Measurements from ENCODE around the gene PLK4.
"Not testable (repeated sequence)": the region's sequence is repeated elsewhere in the genome, so short reads cannot be mapped to it uniquely, and the experiment has no call there.

The PLK4 gene

GRCh38 chr4:127880763-127881562 lies at the start of gene PLK4:
Gene PLK4 (plus strand): TSS chr4:127880893. CDS start chr4:127881135, 242 bp downstream.
- peak; percentile 78 for DNase-seq

DNA sequence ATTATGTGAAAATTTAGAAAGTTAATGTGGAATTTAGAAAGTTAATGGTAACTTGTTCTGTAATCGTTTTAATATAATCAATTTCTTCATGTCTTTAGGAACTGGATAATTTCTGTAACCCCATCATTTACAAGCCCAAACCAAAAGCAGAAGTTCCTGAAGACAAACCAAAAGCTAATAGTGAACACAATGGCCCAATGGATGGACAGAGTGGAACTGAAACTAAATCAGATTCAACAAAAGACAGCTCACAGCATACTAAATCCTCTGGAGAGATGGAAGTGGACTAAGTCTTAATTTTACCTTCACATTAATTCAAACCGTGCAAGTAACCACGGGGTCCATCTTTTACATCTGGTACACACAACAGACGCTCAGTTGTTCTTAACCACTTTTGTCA lies 48.1 kb upstream of the PLK4 start:
- DNase-seq, result no peak

DNA sequence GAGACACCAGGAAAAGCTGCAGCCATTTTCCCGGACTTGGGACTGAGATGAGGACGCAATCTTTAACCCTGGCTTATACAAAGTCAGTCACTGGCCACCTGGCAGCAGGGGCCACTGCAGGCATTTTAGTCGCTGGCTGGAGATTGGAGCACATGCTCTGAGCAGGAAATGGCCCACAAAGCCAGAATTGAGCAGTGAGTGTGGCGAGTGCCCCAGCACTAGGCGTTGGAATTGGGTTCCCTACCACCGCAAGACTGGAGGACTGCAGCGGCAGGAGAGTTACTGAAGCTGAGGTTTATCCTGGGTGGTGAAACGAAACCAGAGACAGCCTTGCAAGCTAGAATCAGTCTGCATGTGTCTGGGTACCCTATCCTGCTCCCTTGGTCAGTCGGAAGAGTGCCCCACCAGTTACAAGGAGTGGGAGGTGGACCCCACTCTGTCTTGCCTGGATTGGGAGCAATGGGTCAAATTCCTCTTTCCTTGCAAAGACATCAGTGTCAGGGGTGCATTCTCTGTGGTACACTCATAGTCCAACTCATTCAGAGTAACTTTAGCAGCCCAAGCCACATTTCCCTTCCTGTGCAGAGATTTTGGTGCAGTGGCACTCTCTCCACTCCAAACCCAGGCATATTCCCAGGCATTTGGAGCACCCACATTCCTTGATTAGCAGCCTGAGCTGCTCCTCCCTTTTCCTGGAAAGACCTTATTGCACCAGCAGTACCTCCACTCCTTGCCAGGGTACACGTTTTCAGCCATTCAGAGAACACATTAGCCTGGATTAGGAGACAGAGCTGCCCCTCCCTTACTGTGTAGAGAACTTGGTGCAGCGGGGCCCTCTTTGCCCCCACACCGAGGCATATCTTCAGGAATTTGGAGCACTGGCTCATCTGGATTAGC lies 36.7 kb upstream of the PLK4 start:
- no peak for DNase-seq

DNA sequence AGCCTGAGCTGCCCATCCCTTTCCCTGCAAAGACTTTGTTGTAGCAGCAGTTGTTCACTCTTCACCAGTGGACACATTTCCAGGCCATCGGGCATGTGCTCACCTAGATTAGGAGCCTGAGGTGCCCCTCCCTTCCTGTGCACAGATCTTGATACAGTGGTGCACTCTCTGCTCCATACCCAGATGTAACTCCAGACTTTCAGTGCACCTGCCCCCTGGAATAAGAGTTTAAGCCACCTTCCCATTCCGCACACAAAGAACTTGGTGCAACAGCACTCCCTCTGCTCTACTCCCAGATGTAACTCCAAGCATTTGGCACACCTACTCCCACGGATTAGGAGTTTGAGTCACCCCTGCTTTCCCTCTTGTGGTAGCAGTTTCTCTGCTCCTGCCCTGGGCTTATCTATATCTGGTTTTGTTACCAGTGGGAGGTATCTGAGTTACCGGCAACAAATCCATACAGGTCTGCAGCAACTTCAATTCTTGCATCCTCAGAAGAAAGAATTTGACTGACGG lies 36.0 kb upstream of the PLK4 start:
- DNase-seq, result no peak

- no peak for DNase-seq
These were observed 34.6 kb upstream of the PLK4 start for GRCh38 chr4:127846061-127846460.

DNA sequence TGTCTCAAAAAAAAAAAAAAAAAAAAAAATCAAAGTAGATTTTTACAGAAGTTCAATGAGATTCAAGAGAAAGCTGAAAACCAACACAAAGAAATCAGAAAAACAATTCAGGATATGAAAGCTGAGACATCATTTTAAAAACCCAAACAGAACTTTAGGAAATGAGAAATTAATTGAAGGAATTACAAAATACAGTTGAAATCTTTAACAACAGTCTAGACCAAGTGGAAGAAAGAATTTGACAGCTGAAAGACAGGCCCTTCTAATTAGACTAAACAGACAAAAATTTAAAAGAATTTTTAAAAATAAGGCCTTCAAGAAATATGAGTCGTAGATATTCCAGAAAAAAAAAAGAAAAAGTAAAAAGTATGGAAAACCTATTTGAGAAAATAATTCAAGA lies 33.9 kb upstream of the PLK4 start:
- no peak for DNase-seq

DNA sequence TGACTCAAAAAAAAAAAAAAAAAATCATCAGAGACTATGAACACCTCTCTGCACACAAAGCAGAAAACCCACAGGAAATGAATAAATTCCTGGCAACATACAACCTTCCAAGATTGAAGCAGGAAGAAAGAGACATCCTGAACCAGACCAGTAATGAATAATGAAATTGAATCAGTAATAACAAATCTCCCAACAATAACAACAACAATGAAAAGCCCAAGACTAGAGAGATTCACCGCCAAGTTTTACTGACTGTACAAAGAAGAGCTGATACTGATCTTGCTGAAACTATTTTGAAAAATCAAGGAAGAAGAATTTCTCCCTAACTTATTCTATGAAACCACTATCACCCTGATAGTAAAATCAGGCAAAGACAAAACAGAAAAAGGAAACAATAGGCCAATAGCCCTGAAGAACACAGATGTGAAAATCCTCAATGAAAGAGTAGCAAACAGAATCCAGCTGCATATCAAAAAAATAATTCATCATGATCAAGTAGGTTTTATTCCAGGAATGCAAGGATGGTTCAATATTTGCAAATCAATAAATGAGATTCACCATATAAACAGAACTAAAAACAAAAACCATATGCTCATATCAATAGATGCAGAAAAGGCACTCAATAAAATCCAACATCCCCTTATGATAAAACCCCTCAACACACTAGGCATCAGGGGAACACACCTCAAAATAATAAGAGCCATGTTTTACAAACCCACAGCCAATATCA lies 31.0 kb upstream of the PLK4 start:
- no peak for DNase-seq

- DNase-seq, result no peak
These were observed 28.0 kb upstream of the PLK4 start for GRCh38 chr4:127852661-127853060.

DNA sequence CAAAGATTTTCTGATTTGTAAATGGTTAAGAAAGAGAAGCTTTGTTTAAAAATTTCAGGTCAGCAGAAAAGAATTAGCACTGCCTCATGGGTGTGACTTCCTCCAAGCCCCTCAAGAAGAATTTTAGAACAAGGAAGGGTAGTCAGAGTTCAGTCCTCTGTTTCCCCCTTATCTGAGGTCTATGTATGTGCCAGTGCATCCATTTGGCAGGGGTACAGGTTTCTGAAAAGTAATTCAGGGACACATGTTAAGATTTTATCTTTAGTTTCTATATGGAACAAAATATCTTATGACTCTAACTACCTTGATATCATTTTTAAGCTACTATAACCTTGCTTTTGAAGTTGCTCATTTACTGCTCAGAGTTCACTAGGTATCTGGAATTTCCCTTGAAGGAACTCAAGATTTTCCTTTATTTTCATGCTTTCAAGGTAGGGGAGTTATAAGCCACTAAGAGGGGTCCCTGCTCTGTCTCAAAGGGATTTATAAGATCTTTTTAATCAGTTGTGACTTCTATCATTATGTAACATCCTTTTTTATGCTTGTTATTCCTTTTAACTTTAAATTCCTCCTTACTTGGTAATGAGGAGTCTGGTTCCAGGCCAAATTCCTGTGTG lies 24.4 kb upstream of the PLK4 start:
- no peak for DNase-seq

- no peak for DNase-seq
These were observed 23.8 kb upstream of the PLK4 start for GRCh38 chr4:127856813-127857447.

DNA sequence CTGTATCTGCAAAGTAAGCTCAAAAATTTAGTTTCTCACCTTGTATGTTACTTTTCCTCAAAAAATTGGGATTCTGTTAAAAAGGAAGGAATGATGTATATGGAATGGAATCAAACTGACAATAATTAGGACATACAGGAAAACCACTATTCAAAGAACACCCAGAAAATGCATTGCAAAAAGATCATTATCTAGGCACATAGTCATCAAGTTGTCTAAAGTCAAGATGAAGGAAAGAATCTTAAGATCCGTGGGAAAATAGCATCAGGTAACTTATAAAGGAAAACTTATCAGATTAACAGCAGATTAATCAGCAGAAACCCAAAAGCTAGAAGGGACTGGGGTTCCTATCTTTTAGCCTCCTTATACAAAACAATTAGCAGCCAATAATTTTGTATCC lies 23.1 kb upstream of the PLK4 start:
- DNase-seq, result no peak

DNA sequence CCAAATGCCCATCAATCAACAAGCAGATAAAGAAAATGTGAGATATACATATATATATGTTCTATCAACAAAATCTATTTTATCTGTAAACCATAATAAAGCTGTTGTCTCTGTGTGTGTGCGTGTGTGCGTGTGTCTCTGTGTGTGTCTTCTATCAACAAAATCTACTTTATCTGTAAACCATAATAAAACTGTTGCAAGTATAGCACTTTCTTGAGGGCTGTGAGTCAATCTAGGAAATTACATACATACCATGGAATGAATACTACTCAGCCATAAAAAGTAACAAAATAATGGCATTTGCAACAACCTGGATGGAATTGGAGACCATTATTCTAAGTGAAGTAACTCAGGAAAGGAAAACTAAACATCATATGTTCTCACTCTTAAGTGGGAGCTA lies 12.5 kb upstream of the PLK4 start:
- no peak for DNase-seq

DNA sequence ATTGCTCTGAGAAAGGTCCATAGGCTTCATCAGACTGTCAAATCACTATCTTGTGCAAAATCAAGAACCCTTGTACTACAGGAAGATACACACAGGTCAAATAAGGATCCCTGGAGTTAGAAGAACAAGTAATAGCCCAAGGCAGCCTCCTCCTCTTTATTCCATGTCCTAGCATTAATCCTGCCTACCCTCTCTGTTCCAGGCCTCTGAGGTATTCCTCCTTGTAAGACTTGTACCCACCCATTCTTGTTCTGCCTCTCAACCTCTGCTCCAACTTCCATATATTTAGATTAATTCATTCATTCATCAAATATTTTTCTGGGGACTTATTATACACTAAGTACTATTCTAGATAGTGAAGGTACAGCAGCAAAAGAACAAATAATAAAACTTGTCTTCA lies 10.4 kb upstream of the PLK4 start:
- DNase-seq, result no peak

DNA sequence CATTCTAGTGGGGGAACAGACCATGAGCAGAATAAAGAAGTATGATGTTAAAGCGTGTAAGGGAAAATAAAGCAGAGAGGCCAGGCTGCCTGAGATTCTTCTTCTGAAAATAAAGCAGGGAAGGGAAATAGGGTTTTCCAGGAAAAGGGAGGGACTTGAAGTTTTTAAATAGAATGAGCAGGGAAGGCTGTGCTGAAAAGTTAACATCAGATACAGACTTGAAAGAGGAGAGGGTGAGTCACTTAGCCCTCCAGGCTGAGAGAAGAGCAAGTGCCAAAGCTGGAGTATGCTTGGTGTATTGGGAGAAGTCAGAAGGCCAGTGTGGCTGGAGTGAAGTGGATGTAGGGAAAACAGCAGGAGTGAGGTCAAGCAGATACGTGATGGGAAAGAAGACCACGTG lies 10.0 kb upstream of the PLK4 start:
- DNase-seq, result no peak

DNA sequence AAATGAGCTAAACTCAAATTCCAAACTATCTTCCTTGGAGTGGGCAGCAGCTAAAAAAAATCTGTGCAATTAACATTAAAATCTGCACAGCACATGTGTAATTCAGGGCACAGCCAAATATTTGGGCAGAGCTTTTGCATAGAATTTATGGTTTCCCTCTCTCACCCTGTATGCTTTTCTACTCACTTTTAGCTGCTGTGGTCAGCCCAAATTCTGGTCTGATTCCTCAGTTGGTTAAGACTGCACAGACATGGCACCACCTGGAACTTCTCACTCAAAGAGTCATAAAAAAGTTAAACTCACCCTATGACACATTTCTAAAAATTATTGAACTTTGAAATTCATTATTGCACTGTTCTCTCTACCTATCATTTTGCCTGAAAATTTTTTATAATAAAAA lies 4.9 kb upstream of the PLK4 start:
- DNase-seq, result no peak

DNA sequence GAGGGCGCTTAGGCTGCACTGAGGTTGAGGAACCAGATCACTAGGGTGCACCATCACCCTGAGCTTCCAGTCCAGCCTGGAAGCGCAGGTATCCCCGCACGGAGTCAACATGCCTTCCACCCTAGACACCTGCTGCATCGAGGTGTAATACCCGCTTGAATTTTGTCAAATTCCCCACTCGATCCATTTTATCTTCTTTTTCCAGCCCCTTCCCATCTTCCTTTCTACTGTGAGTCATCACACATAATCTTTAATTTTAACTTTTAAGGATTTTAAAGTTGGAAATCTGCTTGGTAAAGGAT lies 821 bp downstream of the PLK4 start:
- no peak for DNase-seq

- DNase-seq, result peak; percentile 33
These were observed 7.9 kb downstream of the PLK4 start for GRCh38 chr4:127888559-127888958.

GRCh38 chr4:127889903-127890302 lies 9.2 kb downstream of the PLK4 start:
- DNase-seq, result no peak

GRCh38 chr4:127896069-127896468 lies 15.4 kb downstream of the PLK4 start:
- no peak for DNase-seq

GRCh38 chr4:127896528-127896927 lies 15.8 kb downstream of the PLK4 start:
- DNase-seq, result no peak

- DNase-seq, result not testable (repeated sequence)
These were observed 19.0 kb downstream of the PLK4 start for GRCh38 chr4:127899682-127900081.

DNA sequence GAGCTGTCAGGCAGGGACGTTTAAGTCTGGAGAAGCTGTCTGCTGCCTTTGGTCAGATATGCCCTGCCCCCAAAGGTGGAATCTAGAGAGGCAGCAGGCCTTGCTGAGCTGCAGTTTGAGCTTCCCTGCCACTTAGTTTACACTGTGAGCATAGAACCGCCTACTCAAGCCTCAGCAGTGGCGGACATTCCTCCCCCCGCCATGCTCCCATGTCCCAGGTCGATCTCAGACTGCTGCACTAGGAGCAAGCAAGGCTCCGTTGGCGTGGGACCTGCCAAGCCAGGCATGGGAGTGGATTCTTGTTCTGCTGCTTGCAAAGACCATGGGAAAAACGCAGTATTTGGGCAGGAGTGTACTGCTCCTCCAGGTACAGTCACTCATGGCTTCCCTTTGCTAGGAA lies 24.3 kb downstream of the PLK4 start:
- no peak for DNase-seq

All from NCI-H1417 treated with DMSO at 0.1 percent for 48 hours (cell line).